Measurements from ENCODE around the gene BRD3OS.

BRD3OS gene

DNA sequence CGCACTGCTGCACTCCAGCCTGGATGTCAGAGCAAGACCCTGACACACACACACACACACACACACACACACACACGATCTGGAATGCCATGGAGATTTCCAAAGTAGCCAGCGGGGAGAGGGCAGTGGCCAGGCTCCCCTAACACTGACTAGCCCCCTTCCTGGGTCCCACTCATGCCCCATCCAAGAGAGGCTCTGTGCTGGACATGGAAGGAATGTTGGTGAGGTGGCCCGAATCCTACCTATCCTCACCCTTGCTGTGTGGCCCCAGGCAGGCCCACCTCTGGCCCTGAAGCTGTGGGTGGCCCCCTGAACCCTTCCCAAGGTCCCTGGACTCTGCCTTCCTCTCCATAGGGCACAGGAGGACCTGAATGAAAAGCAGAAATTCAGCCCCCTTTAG, 35.3 kb downstream of the BRD3OS start:
- 100% methylated on average over 1 of the region's 4 CpGs for WGBS (ENCODE audit: insufficient coverage)
- ChIA-PET POLR2A (interaction anchor here (1.2 to 1.3 kb wide), 2 partner anchors 9 to 35 kb away, joined by 3 to 5 read pairs; partner anchors contain the start of gene BRD3OS), CTCF (interaction anchor here (1.5 to 1.7 kb wide), 2 partner anchors 19 to 35 kb away, joined by 4 to 6 read pairs; partner anchors contain the start of gene BRD3OS)
- no peak for DNase-seq
- Histone ChIP-seq H3K27me3 (replicated peaks in 2 of 5; ENCODE audit: control insufficient read depth in 4 of 5, insufficient read depth in 5 of 5, low read length in 4 of 5) (no peaks in the 10 kb centered on the region), H3K9me3 (ENCODE audit: control extremely low read depth in 1 of 5, control insufficient read depth in 4 of 5, insufficient read depth in 2 of 5, low read depth in 1 of 5, low read length in 4 of 5) (no peaks in the 10 kb centered on the region), H3K27ac (ENCODE audit: insufficient read depth in 1 of 2, low read depth in 1 of 2, low read length in 2 of 2, poor library complexity in 1 of 2, severe bottlenecking in 2 of 2) (peak overlapping the region in 1 of 2 experiments; percentile 60), H3K36me3 (ENCODE audit: control insufficient read depth in 4 of 4, insufficient read depth in 4 of 4, low read length in 3 of 4) (peaks cover 0 to 19% (median 5%) of the 10 kb centered on the region in 4 experiments), H3K4me1 (ENCODE audit: control extremely low read depth in 1 of 4, control insufficient read depth in 4 of 4, insufficient read depth in 4 of 4, low read length in 3 of 4) (peaks cover 0 to 63% (median 58%) of the 10 kb centered on the region in 4 experiments), H3K4me3 (ENCODE audit: control insufficient read depth in 1 of 7, extremely low read depth in 1 of 7, insufficient read depth in 4 of 7, low read depth in 2 of 7, low read length in 6 of 7) (peak overlapping the region in 1 of 7 experiments; percentile 52)

GRCh38 chr9:134061019-134061687, 35.9 kb downstream of the BRD3OS start:
- Histone ChIP-seq H3K4me1 (ENCODE audit: control extremely low read depth in 1 of 4, control insufficient read depth in 4 of 4, insufficient read depth in 4 of 4, low read length in 3 of 4) (peaks cover 0 to 66% (median 64%) of the 10 kb centered on the region in 4 experiments), H3K27me3 (replicated peaks in 2 of 5; ENCODE audit: control insufficient read depth in 4 of 5, insufficient read depth in 5 of 5, low read length in 4 of 5) (no peaks in the 10 kb centered on the region), H3K36me3 (ENCODE audit: control insufficient read depth in 4 of 4, insufficient read depth in 4 of 4, low read length in 3 of 4) (peaks cover 0 to 17% (median 5%) of the 10 kb centered on the region in 4 experiments), H3K27ac (ENCODE audit: insufficient read depth in 1 of 2, low read depth in 1 of 2, low read length in 2 of 2, poor library complexity in 1 of 2, severe bottlenecking in 2 of 2) (no peak overlapping the region), H3K9me3 (ENCODE audit: control extremely low read depth in 1 of 5, control insufficient read depth in 4 of 5, insufficient read depth in 2 of 5, low read depth in 1 of 5, low read length in 4 of 5) (no peaks in the 10 kb centered on the region), H3K4me3 (ENCODE audit: control insufficient read depth in 1 of 7, extremely low read depth in 1 of 7, insufficient read depth in 4 of 7, low read depth in 2 of 7, low read length in 6 of 7) (no peak overlapping the region)
- CTCF ChIA-PET, result interaction anchor here (1.0 to 1.7 kb wide), 5 partner anchors 12 to 37 kb away, joined by 3 to 6 read pairs (median 4); no protein-coding TSS in a partner anchor
- POLR2A ChIA-PET, result interaction anchor here (1.2 to 1.3 kb wide), 2 partner anchors 10 to 36 kb away, joined by 3 to 5 read pairs; partner anchors contain the start of gene BRD3OS
- no peak for DNase-seq
- WGBS (ENCODE audit: insufficient coverage), result 98% methylated on average over 4 of the region's 4 CpGs

- peaks cover 0 to 17% (median 3%) of the 10 kb centered on the region in 4 experiments for H3K36me3 ChIP-seq (ENCODE audit: control insufficient read depth in 4 of 4, insufficient read depth in 4 of 4, low read length in 3 of 4)
- no peaks in the 10 kb centered on the region for H3K9me3 ChIP-seq (ENCODE audit: control extremely low read depth in 1 of 5, control insufficient read depth in 4 of 5, insufficient read depth in 2 of 5, low read depth in 1 of 5, low read length in 4 of 5)
- no peak overlapping the region for H3K4me3 ChIP-seq (ENCODE audit: control insufficient read depth in 1 of 7, extremely low read depth in 1 of 7, insufficient read depth in 4 of 7, low read depth in 2 of 7, low read length in 6 of 7)
- CTCF ChIA-PET, result interaction anchor here (0.6 to 1.7 kb wide), 6 partner anchors 11 to 86 kb away, joined by 3 to 6 read pairs (median 4); no protein-coding TSS in a partner anchor
- POLR2A ChIA-PET, result interaction anchor here (0.5 kb wide), 1 partner anchor 37 kb away, joined by 4 read pairs; no protein-coding TSS in a partner anchor
- DNase-seq, result no peak
- 88% methylated on average over 15 of the region's 22 CpGs for WGBS (ENCODE audit: insufficient coverage)
- H3K4me1 ChIP-seq (ENCODE audit: control extremely low read depth in 1 of 4, control insufficient read depth in 4 of 4, insufficient read depth in 4 of 4, low read length in 3 of 4), result peaks cover 3 to 71% (median 68%) of the 10 kb centered on the region in 4 experiments
- no peaks in the 10 kb centered on the region for H3K27me3 ChIP-seq (replicated peaks in 2 of 5; ENCODE audit: control insufficient read depth in 4 of 5, insufficient read depth in 5 of 5, low read length in 4 of 5)
- no peak overlapping the region for H3K27ac ChIP-seq (ENCODE audit: insufficient read depth in 1 of 2, low read depth in 1 of 2, low read length in 2 of 2, poor library complexity in 1 of 2, severe bottlenecking in 2 of 2)
Observed at GRCh38 chr9:134061688-134062371, 36.5 kb downstream of the BRD3OS start.

DNA sequence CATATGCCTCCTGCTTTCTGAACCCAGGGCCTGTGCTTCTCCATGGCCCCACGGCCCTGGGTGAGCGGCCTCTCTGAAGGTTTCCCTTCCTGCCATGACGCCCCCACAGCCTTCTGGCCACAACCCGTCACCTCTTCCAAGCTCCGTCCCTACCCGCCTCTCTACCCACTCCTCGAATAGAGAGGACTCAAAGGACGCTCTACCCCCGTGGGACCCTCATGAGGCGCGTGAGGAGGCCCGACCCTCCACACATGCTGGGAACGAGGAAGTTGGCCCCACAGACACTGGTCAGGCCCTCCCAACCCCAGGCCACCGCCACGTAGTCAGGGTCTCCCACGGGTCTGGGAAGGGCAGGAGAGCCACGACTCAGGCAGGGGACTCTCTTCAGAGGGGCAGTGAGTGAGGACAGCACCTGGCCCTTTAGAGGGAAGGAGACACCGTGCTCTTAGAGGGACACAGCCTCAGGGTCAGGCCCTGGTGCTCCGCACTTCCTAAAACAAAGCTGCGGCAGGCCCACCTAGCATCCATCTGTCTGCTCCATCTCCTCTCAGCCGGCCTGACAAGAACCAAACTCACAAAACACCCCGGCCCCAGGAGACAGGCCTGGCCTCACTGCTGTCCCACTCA, 37.3 kb downstream of the BRD3OS start:
- H3K27ac ChIP-seq (ENCODE audit: insufficient read depth in 1 of 2, low read depth in 1 of 2, low read length in 2 of 2, poor library complexity in 1 of 2, severe bottlenecking in 2 of 2), result no peak overlapping the region
- peaks cover 3 to 72% (median 68%) of the 10 kb centered on the region in 4 experiments for H3K4me1 ChIP-seq (ENCODE audit: control extremely low read depth in 1 of 4, control insufficient read depth in 4 of 4, insufficient read depth in 4 of 4, low read length in 3 of 4)
- H3K4me3 ChIP-seq (ENCODE audit: control insufficient read depth in 1 of 7, extremely low read depth in 1 of 7, insufficient read depth in 4 of 7, low read depth in 2 of 7, low read length in 6 of 7), result no peak overlapping the region
- CTCF ChIA-PET, result interaction anchor here (1.3 kb wide), 2 partner anchors 11 to 37 kb away, joined by 3 to 4 read pairs; no protein-coding TSS in a partner anchor
- H3K36me3 ChIP-seq (ENCODE audit: control insufficient read depth in 4 of 4, insufficient read depth in 4 of 4, low read length in 3 of 4), result peaks cover 0 to 14% (median 1%) of the 10 kb centered on the region in 4 experiments
- POLR2A ChIA-PET, result no interaction called here
- H3K9me3 ChIP-seq (ENCODE audit: control extremely low read depth in 1 of 5, control insufficient read depth in 4 of 5, insufficient read depth in 2 of 5, low read depth in 1 of 5, low read length in 4 of 5), result no peaks in the 10 kb centered on the region
- no peak for DNase-seq
- H3K27me3 ChIP-seq (replicated peaks in 2 of 5; ENCODE audit: control insufficient read depth in 4 of 5, insufficient read depth in 5 of 5, low read length in 4 of 5), result no peaks in the 10 kb centered on the region
- 80% methylated on average over 22 of the region's 22 CpGs for WGBS (ENCODE audit: insufficient coverage)

GRCh38 chr9:134063088-134063570, 37.8 kb downstream of the BRD3OS start:
- 94% methylated on average over 15 of the region's 15 CpGs for WGBS (ENCODE audit: insufficient coverage)
- Histone ChIP-seq H3K27me3 (replicated peaks in 2 of 5; ENCODE audit: control insufficient read depth in 4 of 5, insufficient read depth in 5 of 5, low read length in 4 of 5) (no peaks in the 10 kb centered on the region), H3K4me1 (ENCODE audit: control extremely low read depth in 1 of 4, control insufficient read depth in 4 of 4, insufficient read depth in 4 of 4, low read length in 3 of 4) (peaks cover 3 to 72% (median 68%) of the 10 kb centered on the region in 4 experiments), H3K4me3 (ENCODE audit: control insufficient read depth in 1 of 7, extremely low read depth in 1 of 7, insufficient read depth in 4 of 7, low read depth in 2 of 7, low read length in 6 of 7) (no peak overlapping the region), H3K27ac (ENCODE audit: insufficient read depth in 1 of 2, low read depth in 1 of 2, low read length in 2 of 2, poor library complexity in 1 of 2, severe bottlenecking in 2 of 2) (no peak overlapping the region), H3K36me3 (ENCODE audit: control insufficient read depth in 4 of 4, insufficient read depth in 4 of 4, low read length in 3 of 4) (peaks cover 0 to 14% (median 1%) of the 10 kb centered on the region in 4 experiments), H3K9me3 (ENCODE audit: control extremely low read depth in 1 of 5, control insufficient read depth in 4 of 5, insufficient read depth in 2 of 5, low read depth in 1 of 5, low read length in 4 of 5) (no peaks in the 10 kb centered on the region)
- ChIA-PET CTCF (interaction anchor here (0.8 to 1.6 kb wide), 2 partner anchors 16 to 38 kb away, joined by 3 to 5 read pairs; no protein-coding TSS in a partner anchor), POLR2A (no interaction called here)
- no peak for DNase-seq

GRCh38 chr9:134063571-134064450, 38.5 kb downstream of the BRD3OS start:
- ChIA-PET CTCF (interaction anchor here (0.8 to 1.6 kb wide), 2 partner anchors 17 to 38 kb away, joined by 3 to 5 read pairs; no protein-coding TSS in a partner anchor), POLR2A (interaction anchor here (0.6 kb wide), 1 partner anchor 36 kb away, joined by 3 read pairs; no protein-coding TSS in a partner anchor)
- DNase-seq, result no peak
- Histone ChIP-seq H3K4me3 (ENCODE audit: control insufficient read depth in 1 of 7, extremely low read depth in 1 of 7, insufficient read depth in 4 of 7, low read depth in 2 of 7, low read length in 6 of 7) (no peak overlapping the region), H3K27ac (ENCODE audit: insufficient read depth in 1 of 2, low read depth in 1 of 2, low read length in 2 of 2, poor library complexity in 1 of 2, severe bottlenecking in 2 of 2) (no peak overlapping the region), H3K9me3 (ENCODE audit: control extremely low read depth in 1 of 5, control insufficient read depth in 4 of 5, insufficient read depth in 2 of 5, low read depth in 1 of 5, low read length in 4 of 5) (no peaks in the 10 kb centered on the region), H3K4me1 (ENCODE audit: control extremely low read depth in 1 of 4, control insufficient read depth in 4 of 4, insufficient read depth in 4 of 4, low read length in 3 of 4) (peaks cover 3 to 75% (median 71%) of the 10 kb centered on the region in 4 experiments), H3K36me3 (ENCODE audit: control insufficient read depth in 4 of 4, insufficient read depth in 4 of 4, low read length in 3 of 4) (peaks cover 0 to 14% (median 1%) of the 10 kb centered on the region in 4 experiments), H3K27me3 (replicated peaks in 2 of 5; ENCODE audit: control insufficient read depth in 4 of 5, insufficient read depth in 5 of 5, low read length in 4 of 5) (no peaks in the 10 kb centered on the region)
- WGBS (ENCODE audit: insufficient coverage), result 96% methylated on average over 26 of the region's 29 CpGs
